Measurements from ENCODE around the gene FAM184B. TPM values are rescaled to one million over a fixed set of nuclear protein-coding genes. Genes with fewer than 3 reads are reported as not detected.
"Not testable (repeated sequence)": the region's sequence is repeated elsewhere in the genome, so short reads cannot be mapped to it uniquely, and the experiment has no call there.

Gene FAM184B
- total RNA-seq, 1 donor from 2014 or later, result not detected

GRCh38 chr4:17687237-17687857 lies 94.1 kb downstream of the FAM184B start:
- DNase-seq (ENCODE audit: low spot score), result no peak

- not testable (repeated sequence) for DNase-seq (ENCODE audit: low spot score)
Measured at GRCh38 chr4:17684648-17685047, 96.8 kb downstream of the FAM184B start.

- no peak for DNase-seq (ENCODE audit: low spot score)
Measured at GRCh38 chr4:17682222-17682566, 99.2 kb downstream of the FAM184B start.

- DNase-seq (ENCODE audit: low spot score), result no peak
Measured at GRCh38 chr4:17681281-17682221, 99.9 kb downstream of the FAM184B start.

GRCh38 chr4:17680559-17681280 lies 100.7 kb downstream of the FAM184B start:
- no peak for DNase-seq (ENCODE audit: low spot score)

GRCh38 chr4:17670423-17670822 lies 111.0 kb downstream of the FAM184B start:
- DNase-seq (ENCODE audit: low spot score), result no peak

- DNase-seq (ENCODE audit: low spot score), result no peak
Measured at GRCh38 chr4:17667653-17668201, 113.7 kb downstream of the FAM184B start.

- no peak for DNase-seq (ENCODE audit: low spot score)
Measured at GRCh38 chr4:17667253-17667652, 114.2 kb downstream of the FAM184B start.

- DNase-seq (ENCODE audit: low spot score), result no peak
Measured at GRCh38 chr4:17665852-17666251, 115.6 kb downstream of the FAM184B start.

GRCh38 chr4:17665346-17665745 lies 116.1 kb downstream of the FAM184B start:
- DNase-seq (ENCODE audit: low spot score), result no peak

GRCh38 chr4:17664755-17665154 lies 116.7 kb downstream of the FAM184B start:
- no peak for DNase-seq (ENCODE audit: low spot score)

- DNase-seq (ENCODE audit: low spot score), result no peak
Measured at GRCh38 chr4:17662694-17663093, 118.7 kb downstream of the FAM184B start.

- not testable (repeated sequence) for DNase-seq (ENCODE audit: low spot score)
Measured at GRCh38 chr4:17659196-17659595, 122.2 kb downstream of the FAM184B start.

GRCh38 chr4:17657849-17658248 lies 123.6 kb downstream of the FAM184B start:
- no peak for DNase-seq (ENCODE audit: low spot score)

- DNase-seq (ENCODE audit: low spot score), result no peak
Measured at GRCh38 chr4:17657090-17657489, 124.3 kb downstream of the FAM184B start.

- DNase-seq (ENCODE audit: low spot score), result no peak
Measured at GRCh38 chr4:17654701-17655100, 126.7 kb downstream of the FAM184B start.

GRCh38 chr4:17650406-17650805 lies 131.0 kb downstream of the FAM184B start:
- DNase-seq (ENCODE audit: low spot score), result no peak

- no peak for DNase-seq (ENCODE audit: low spot score)
Measured at GRCh38 chr4:17647927-17648326, 133.5 kb downstream of the FAM184B start.

GRCh38 chr4:17647176-17647806 lies 134.1 kb downstream of the FAM184B start:
- DNase-seq (ENCODE audit: low spot score), result no peak

- no peak for DNase-seq (ENCODE audit: low spot score)
Measured at GRCh38 chr4:17646693-17647092, 134.7 kb downstream of the FAM184B start.

GRCh38 chr4:17642398-17642783 lies 139.0 kb downstream of the FAM184B start:
- DNase-seq (ENCODE audit: low spot score), result no peak

All from mesenteric fat pad (tissue), 1 donor.